HG03135 (cell line): Measurements from ENCODE around the gene SNAP47.
A peak's percentile ranks its signal among the peaks of the same experiment; 100 is the strongest.

Experiments used
- ATAC-seq: cut with Tn5 transposase; IDR thresholded peaks from one replicate; pipeline ENCODE4 v1.9.1; 2021; ENCODE audit warnings: mild to moderate bottlenecking, moderate library complexity; ENCODE audit not compliant: unreplicated experiment

Gene SNAP47

DNA sequence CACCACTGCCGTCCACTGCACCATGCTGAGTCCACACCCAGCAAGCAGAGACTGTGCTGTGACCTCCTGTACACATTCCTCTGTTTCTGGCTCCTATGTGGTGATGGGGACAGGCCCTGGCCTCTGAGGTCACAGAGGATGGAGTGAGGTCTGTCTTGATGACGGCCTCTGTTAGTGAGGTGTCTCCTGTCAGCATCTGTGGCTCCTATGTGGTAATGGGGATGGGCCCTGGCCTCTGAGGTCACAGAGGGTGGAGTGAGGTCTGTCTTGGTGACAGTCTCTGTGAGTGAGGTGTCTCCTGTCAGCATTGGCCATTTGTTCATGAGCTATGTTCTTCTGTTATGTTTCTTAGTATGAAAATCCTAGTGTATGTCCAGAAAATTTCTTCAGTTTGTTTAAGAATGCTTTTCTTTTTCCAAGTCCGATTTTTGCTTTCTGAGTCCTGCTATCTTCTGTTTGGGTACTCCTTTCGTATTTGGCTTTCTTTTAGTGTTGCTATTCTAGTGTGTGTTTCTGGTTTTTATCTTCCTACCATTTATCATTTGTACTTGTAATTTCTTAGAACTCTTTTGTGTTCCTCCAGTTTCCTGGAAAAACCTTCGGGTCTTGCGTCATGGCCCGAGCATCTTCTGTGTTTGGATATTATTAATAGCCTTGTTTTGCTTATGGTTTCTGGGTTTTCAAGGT is 13.4 kb downstream of the SNAP47 start:
- ATAC-seq: no peak

DNA sequence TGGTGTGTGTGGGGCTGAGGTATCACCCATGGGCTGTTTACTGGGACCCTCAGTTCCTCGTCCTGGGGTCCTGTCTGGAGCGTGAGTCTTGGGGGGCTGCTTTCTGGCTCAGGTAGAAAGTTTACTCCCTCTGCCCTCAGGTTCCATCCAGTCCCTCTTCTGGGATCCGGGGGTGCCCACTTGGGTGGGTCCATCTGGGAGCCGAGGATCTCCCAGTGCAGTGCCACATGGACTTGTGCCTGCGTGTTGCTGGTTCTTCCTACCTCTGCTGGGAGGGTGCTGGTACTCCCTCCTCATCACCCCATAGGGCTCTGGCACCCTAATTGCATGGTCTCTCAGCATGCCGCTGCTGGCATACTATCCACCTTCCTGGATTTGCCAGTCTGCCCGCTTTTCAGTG is 14.0 kb downstream of the SNAP47 start:
- ATAC-seq: no peak

DNA sequence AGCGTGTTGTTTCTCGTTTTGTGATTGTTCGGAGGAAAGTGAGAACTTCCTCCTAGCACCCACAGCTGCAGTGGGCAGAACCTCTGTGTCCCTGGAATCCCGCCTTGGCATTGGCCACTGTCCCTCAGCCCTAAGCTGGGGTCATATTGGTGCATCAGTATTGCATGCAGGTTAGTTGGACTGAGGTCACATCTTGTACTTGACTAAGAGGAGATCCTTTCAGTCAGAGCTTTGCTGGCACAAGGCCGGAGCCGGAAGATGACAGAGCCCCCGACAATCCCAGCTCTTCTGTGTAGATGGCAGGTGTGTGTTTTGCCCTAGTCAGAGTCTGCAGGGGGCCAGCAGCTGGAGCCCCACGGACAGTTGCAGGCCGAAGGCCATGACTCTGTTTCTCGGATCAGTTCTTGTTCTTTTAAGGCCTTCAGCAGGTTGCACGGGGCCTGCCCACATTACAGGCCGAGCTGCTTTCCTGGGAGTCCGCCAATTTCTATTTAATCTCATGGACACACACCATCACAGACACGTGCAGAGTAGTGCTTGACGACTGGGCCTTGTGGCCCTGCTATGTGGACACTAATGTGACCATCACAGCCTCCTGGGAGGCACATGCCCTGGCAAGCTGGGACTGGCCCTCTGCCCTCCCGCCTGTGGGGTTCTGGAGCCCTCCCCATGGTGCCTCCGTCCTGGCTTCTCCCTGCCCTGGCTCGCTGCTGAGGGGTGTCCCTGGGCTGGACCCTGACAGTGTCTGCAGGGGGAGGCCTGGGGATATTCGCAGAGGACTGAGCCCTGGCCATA is 14.9 kb downstream of the SNAP47 start:
- ATAC-seq: no peak

DNA sequence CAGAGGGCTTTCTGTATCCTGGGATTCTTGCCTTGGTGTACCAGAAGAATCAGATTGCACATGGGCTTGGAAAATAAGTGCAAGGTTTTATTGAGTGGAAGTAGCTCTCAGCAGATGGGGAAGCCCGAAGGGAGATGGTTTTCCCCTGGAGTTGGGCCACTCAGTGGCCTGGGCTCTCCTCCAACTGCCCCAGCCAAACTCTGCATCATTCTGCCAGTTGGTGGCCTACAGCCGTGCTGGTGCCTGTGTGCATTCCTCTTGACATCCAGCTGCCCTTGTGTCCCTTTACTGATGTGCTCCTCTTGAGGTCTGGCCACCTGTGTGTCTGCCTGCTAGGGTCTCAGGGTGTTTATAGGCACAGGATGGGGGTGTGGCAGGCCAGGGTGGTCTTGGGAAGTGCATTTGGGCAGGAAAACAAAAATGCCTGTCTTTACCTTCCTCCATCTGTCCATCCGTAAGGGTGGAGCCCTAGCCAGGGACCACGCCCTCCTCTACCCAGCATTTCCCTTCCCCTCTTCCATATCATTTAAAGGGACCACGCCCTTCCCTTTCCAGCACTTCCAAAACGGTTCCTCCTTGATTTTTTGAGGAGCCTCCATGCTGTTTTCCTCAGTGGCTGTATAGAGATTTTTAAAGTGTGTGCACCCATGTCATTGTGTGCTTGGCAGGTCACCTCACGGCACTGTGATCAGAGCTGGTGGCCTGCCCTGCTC is 18.9 kb downstream of the SNAP47 start:
- no peak for ATAC-seq

DNA sequence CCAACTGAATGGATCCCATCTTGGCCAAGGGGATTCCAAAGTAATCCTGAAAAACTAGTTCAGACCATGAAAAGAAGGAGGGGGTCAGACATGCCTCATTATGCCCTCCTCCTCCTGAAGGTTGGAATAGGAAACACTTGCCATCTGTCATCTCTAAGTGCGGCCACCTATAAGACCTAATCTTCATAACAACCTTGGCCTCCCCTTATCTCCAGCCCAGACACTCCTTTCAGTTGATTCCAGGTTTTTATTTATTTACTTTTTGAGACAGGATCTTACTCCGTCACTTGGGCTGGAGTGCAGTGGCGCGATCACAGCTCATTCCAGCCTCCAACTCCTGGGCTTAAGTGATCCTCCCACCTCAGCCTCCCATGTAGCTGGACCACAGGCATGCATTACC is 19.7 kb downstream of the SNAP47 start:
- no peak for ATAC-seq

DNA sequence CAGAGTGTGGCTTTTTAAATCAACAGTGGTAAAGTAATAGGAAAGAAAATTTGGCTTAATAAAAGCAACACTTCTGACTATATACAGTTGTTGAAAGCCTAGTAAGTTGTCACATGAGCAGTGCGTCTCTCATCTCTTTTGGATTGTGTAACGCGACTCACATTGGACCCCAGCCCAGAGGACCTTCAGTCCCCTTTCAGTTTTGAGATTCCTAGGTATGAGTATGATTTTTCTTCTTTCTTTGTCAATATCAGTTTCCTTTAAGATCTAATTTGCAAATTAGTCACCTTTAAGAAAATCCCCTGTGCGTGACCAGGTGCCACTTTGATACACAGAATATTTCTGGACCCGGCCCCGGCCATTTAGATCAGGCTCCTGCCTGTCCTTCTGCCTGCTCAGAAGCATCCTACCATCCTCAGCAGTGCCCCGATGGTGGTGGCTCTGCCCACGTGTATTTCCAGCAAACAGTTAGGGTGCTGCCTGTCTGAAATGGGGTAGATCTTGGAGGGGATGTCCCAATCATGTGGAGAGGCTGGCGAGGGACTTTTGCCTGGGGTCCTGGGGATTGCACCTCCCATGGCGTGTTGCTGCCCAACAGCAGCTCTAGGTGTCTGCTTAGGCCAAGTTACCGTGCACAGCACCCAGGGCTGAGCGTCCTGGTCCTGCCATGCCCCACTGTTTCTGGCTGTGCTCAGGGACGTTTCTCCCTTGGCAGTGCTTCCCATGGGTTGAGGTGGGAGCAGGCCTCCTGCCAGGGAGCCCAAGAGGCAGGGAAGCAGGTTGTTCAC is 21.1 kb downstream of the SNAP47 start:
- ATAC-seq: no peak

DNA sequence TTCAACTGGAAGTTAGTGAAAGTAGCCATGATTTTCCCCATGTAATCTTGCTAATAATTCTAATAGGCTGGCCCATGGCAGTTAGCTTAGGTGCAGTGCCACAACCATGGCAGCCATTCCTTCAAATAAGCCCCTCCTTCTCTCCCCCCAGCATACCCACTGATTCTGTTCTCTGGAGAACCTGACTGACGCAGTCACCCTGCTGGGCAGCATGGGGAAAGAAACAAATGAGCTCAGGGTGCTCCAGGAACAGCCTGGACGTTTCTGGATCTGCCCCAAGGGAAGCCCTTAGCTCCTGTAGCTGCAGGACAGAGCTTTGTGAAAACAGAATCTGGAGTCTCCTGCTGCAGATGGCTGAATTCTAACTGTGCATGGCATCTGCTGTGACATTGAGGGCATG is 22.5 kb downstream of the SNAP47 start:
- no peak for ATAC-seq

DNA sequence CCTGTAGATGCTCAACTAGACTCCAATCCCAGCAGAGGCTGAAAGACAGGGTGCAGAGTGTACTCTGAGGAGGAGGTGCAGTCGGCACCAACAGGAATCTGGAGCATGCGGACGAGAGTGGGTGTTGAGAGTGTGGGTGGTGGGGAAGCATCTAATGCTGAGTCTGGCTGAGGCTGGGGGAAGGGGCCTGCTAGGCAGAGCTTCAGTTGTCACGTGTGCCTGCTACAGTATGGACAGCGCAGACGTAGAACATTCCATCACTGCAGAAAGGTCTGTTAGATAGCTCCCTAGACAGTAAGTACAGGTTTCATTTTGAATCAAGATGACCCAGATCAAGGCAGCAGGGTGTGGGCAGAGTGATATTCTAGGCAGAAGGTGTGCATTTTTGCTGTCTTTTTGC is 23.1 kb downstream of the SNAP47 start:
- ATAC-seq: no peak

DNA sequence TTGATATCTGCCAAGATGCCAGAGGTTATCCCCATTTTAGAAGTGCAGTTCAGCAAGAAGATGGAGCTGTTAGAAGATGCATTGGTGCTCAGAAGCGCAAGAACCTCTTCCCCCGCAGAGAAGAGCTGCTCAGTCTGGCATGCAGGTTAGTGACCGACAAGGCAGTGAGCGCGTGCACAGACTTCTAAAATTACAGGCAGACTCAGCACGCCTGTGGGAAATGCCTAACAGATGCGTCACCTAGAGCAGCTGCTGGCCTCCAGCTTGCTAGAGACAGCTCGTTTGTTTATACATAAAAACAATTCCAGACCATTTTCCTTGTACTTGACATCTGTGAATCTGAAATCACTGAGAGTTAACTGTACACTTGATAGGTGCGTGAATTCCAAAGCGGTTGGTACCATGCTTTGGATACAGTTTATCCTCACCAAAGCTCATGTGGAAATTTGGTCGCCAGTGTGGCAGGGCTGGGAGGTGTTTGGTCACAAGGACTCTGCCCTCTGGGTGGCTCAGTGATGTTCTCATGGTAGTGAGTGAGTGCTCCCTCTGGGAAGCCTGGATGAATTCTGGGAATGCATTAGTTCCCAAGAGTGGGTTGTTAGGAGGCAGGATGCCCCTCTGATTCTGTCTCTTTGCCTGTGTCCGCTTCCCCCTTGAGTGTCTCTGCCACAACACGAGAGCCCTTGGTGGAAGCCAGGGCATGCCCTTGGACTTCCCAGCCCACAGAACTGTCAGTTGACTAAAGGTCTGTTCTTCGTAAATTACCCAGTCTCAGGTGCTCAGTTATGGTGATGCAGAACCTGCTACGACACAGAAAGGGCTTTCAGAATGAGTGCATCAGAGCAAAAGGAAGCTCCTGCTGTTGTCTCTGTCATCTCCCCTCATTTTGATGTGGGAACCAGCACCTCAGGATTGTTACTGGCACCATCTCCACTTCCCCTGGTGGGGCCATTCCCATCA is 24.4 kb downstream of the SNAP47 start:
- no peak for ATAC-seq

DNA sequence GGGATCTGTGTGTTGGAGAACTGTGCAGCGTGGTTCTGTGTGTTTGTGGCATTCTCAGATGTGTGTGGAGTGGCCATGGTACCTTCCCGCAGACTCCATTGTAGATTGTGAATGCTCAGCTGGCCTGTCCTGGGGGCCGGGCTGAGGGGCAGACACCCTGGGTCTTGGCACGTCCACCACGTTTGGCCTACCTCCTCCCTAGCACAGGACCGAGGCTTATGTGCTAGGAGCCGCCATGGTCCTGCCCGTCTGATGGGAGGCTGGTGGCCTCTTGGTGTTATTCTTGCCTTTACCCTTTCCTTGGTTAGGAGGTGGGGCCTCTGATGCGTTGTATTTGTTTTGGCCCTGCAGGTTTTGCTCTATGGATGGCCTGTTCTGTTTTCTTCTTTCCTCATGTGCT is 25.1 kb downstream of the SNAP47 start:
- ATAC-seq: no peak

DNA sequence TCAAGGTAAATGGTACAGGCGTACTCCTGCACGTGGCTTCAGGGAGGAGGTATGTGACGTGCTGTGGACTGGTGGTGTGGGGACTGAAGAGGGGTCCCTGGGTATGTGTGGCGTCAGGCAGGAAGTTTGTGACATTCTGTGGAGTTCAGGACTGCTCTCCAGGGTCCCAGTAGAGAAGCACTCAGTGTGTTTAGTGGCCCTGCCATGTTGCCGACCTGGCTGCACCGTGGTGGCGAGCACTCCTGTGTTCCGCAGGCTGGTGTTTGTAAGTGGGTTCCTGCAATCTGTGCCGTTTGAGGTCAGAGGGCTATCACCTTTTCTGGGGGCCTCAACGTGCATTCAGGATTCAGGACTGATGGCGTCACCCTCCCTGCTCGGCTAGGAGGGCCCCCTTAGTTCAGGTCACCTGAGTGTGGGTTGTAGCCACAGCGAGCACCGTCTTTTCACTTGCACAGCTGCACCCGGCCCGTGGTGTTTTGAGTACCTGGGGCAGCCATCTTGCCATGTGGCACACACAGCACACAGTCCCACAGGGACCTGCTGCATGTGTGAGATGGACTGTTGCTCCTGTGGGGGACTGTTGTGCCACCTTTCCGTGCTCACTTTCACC is 26.5 kb downstream of the SNAP47 start:
- no peak for ATAC-seq

DNA sequence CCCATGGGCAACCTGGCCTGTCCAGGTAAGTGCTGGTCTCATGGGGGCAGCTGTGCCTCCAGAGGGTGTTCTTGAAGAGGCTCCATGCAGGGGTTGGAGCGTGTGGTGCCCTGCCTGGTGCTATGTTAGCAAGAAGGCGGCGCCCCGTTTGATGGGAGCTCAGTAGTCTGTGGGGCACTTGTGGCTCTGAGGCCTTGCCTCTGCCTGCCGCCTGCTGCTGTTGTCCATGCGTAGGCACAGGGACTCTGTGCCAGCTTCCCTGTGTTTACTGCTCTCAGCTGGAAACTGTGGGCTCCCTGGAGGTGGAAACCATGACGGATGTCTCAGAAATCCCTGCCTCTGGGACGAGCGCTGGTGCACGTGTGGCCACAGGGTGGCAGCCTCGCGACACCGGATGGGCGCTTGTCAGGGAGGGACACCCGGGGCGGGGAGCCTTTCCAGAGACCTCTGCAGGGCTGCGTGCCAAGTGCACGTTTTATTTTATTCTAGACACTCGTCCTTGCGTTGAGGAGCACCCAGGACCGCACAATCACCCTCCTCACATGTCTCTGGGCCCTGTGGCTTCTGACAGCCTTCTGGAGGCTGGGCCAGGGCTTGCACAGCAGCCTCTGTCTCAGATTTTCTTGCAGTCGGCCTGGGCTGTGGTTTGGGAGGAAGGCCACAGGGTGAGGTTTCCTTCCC is 27.1 kb downstream of the SNAP47 start:
- ATAC-seq: peak; percentile 76

DNA sequence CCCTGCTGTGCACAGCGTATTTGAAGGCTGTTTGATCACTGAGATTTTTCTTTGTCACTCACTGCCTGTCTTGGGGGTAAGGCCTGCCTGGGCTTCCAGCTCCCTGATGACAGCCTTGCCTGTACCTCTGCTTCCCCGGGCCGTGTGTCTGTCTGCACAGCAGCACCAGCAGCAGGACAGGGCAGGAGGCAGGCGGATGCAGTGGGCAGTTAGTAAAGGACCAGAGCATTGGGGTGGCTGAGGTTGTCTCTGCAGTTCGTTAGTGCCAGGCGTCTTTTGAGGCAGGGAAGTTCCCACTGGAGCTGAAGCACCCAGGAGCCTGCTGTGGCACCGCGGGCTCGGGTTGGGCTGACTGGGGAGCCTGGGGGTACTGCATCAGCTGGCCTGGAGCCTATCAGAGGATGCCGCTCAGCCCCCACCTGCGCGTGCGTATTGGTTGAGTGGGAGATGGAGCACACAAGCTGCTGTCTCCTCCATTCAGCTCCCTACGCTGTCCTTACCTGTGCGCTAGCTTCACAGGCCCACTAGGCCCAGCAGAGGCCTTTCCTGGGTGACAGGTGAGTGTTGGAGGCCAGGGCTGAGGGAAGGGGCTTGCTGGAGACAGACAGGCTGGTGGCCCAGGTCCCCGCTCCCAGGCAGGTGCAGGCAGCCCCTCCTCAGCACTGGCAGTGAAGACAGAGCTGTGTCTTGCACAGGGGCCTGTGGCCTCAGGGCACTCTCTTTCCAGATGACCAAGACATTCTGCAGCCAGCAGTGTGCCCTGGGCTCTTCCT is 28.2 kb downstream of the SNAP47 start:
- no peak for ATAC-seq

DNA sequence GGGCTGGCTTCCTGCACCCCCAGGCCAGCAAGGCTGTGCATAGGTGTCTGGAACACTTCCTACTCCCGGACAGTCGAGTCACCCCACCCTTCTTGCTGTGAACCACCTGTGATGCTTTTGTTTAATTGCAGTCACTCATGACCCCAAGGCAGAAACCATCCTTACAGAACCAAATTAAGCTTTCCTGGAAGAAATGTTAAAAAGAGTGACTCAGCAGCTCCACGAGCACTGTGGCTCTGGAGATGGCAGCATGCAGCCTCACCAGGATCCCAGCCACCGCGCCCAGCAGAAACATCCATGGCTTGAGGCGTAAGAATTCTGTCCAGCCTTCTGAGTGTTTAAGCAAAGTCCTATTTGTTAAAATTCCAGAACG is 28.8 kb downstream of the SNAP47 start:
- no peak for ATAC-seq

DNA sequence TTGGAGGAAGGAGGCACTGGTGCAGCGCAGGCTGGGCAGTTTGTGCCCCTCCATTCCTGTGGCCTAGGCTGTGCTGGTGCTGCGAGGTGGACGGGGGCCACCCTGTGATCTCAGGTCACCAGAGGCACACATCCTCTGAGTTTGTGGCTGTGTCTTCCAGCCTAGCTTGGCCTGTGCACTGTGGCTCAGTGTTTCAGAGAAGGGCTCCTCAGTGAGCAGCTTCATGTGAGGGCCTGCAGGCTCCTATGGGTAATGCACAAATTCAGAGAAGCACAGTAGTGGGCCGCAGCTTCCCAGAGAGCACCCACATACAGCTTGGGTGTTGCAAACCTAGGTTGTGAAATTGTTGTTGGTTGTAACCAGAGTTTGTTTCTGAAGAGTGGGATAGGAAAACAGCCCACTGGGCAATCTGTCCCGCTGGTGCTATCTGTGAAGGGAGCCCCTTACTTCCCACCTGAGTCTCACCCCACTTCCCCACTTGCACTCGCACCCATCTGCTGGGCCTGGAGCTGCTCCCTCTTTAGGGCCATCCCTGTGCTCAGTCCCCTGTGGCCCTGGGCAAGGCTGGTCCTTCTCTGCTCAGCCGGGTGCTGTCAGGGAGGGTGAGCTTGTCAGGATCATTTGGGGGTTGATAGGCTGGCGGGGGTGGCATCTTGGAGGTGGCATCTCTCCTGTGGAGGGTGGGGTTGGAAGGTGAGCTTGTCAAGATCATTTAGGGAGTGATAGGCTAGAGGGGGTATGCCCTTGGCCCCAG is 30.2 kb downstream of the SNAP47 start:
- no peak for ATAC-seq

DNA sequence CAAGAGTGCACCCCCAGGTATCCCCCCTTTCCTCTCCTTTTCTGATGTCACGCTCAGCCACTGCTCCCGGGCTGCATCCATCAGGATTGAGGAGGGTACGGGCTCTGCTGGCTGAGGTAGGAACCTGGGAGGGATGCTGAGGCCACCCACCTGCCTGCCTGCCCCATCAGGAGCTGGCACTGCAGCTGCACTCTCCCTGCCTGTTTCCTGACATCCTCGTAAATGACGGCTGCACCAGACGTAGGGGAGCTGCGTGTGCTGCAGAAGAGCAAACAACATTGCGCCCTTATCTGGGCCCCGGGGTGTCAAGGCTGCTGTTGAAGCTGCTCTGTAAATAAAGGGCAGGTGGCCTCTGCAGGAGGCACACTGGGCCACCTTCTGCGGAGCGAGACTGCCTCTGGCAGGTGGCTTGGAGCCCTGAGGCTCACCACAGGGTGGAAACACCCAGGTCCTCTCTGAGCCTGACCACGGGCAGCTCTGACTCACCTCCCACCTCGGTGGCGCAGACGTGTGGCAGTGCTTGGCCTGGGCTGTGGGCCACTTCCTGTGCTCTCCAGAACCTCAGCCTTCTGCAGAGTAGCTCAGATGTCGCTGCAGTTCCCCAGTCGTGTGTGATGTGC is 30.9 kb downstream of the SNAP47 start:
- ATAC-seq: no peak

DNA sequence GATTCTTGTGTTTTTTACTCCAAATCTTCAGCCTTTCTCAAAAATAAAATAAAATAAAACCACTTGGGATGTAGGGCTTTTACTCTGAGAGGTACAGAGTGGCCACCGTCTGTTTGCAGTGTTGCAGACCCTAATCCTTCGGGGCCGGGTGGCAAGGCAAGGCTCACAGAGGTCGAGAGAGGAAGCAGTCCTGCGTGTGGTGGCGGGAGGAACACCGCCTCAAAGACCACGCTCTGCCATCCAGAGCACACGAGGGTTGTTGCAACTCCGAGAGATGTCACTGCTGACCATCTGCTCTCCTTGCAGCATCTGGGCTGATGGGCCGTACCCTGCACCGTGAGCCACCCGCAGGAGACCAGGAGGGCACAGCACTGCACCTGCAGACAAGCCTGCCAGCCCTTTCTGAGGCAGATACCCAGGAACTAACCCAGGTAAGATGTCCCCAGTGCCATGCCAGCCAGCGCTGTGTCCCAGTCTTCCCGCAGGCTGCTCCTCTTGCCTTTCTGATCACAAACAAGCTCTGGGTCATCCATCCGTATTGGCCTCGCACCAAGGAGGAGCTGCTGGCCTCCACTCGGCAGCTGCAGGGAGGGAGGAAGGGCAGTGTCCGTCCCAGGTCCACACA is 31.5 kb downstream of the SNAP47 start:
- no peak for ATAC-seq
